Lung (tissue), 12 donors: Measurements from ENCODE around the gene SLC22A12. TPM values are rescaled to one million over a fixed set of nuclear protein-coding genes. Genes with fewer than 3 reads are reported as not detected.

Source experiments
- ATAC-seq: fragments of 200-7000 bp; cut with Tn5 transposase; one replicate; pipeline ENCODE4 v1.9.1; 2020; ENCODE audit warnings: moderate number of reproducible peaks; ENCODE audit not compliant: insufficient read depth, low FRiP score
- DNase-seq, 3 donors: peaks; one replicate each; pipeline ENCODE4 v3.0.0-alpha.2; 2013 to 2017
- H3K27ac ChIP-seq, 2 donors: one replicate each; pipeline ENCODE4 v1.5.1; 2013; ENCODE audit warnings: mild to moderate bottlenecking in 2 of 2, moderate library complexity in 2 of 2, control low read depth in 1 of 2, inconsistent platforms in 1 of 2, low read depth in 1 of 2, low read length in 1 of 2
- H3K27me3 ChIP-seq, 3 donors: one replicate each; pipeline ENCODE4 v1.5.1; 2013; ENCODE audit warnings: low read length in 2 of 3; ENCODE audit not compliant: control insufficient read depth in 3 of 3, insufficient read depth in 3 of 3
- H3K36me3 ChIP-seq, 4 donors: one replicate each; pipeline ENCODE4 v1.5.1; 2013; ENCODE audit warnings: low read length in 4 of 4, mild to moderate bottlenecking in 1 of 4, moderate library complexity in 1 of 4; ENCODE audit not compliant: control insufficient read depth in 4 of 4, insufficient read depth in 4 of 4
- H3K4me1 ChIP-seq, 5 donors: one replicate each; pipeline ENCODE4 v1.5.1; 2013; ENCODE audit warnings: low read length in 5 of 5, mild to moderate bottlenecking in 2 of 5, moderate library complexity in 1 of 5; ENCODE audit not compliant: control insufficient read depth in 5 of 5, insufficient read depth in 5 of 5
- H3K4me3 ChIP-seq: one replicate; pipeline ENCODE4 v1.5.1; 2013; ENCODE audit warnings: mild to moderate bottlenecking, control low read depth, moderate library complexity
- H3K9ac ChIP-seq, 2 donors: one replicate each; pipeline ENCODE4 v1.5.1; 2013; ENCODE audit warnings: low read length in 2 of 2, control low read depth in 1 of 2; ENCODE audit not compliant: insufficient read depth in 1 of 2
- H3K9me3 ChIP-seq, 4 donors: one replicate each; pipeline ENCODE4 v1.5.1; 2013; ENCODE audit warnings: low read length in 3 of 4, mild to moderate bottlenecking in 1 of 4, moderate library complexity in 1 of 4; ENCODE audit not compliant: control insufficient read depth in 4 of 4, insufficient read depth in 3 of 4
- WGBS, 2 donors: extraction: QIAGEN DNeasy Blood & Tissue Kit; methylation state at CpG; one replicate each; pipeline ENCODE4 v1.1.7; 2013; 5-methylcytosine and 5-hydroxymethylcytosine counted together
- polyA plus RNA-seq, 2 donors: library from polyadenylated mRNA; stranded (reverse); fragments of 200-250 nt; gene quantifications; one replicate each; pipeline ENCODE4 v1.2.1, GENCODE V29; 2013
- total RNA-seq, 2 donors: library from RNA; depleted of rRNA in 1 of 2; stranded (reverse); fragments of >200 nt in 1 of 2; gene quantifications; one replicate each; pipeline ENCODE4 v1.2.1, GENCODE V29; 2014 to 2021
- TF ChIP-seq, protein P1 (sequence below): IDR thresholded peaks from 2 replicates; pipeline ENCODE4 v1.5.1; 2012; ENCODE audit warnings: mild to moderate bottlenecking; ENCODE audit errors: control extremely low read depth, extremely low read depth
- donor health status: control.
- donor health status: control.
- donor health status: Bipolar disorder and iron deficiency.
- donor health status: healthy.
- donor health status: DM: yes; HTN: yes; CAD: no.

SLC22A12 gene
- total and polyA plus RNA-seq, 4 donors: not detected

DNA sequence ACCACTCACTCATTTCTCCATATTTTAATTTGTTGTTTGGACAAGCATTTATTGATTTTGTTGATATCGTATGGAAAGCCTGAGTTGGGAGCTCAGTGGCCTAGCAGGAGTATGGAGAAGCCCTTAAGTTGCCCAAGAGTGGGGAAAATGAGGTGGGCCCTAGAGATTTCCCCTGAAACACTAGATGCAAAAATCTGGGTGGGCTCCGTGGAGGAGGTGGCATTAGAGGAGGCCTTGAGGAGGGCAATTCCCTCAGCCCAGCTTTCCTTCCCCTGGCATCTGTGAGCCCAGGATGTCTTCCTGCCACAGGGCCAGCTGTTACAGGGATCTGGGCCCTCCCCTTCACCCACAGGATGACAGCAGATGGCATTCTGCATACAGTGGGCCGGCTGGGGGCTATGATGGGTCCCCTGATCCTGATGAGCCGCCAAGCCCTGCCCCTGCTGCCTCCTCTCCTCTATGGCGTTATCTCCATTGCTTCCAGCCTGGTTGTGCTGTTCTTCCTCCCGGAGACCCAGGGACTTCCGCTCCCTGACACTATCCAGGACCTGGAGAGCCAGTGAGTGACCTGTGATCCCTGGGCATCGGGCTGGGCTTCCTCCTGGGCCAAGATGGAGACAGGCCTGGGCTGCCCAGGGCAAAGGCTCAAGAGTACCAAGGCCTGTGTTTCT, 21.6 kb upstream of the SLC22A12 start:
- WGBS, 2 donors: 89 to 92% methylated on average over 8 of the region's 8 CpGs
- no peaks in the 10 kb centered on the region for H3K36me3 ChIP-seq
- no peak for ATAC-seq
- no peak overlapping the region for H3K9ac ChIP-seq
- peaks cover 0 to 16% (median 5%) of the 10 kb centered on the region in 5 donors for H3K4me1 ChIP-seq
- TF ChIP-seq, protein P1, sequence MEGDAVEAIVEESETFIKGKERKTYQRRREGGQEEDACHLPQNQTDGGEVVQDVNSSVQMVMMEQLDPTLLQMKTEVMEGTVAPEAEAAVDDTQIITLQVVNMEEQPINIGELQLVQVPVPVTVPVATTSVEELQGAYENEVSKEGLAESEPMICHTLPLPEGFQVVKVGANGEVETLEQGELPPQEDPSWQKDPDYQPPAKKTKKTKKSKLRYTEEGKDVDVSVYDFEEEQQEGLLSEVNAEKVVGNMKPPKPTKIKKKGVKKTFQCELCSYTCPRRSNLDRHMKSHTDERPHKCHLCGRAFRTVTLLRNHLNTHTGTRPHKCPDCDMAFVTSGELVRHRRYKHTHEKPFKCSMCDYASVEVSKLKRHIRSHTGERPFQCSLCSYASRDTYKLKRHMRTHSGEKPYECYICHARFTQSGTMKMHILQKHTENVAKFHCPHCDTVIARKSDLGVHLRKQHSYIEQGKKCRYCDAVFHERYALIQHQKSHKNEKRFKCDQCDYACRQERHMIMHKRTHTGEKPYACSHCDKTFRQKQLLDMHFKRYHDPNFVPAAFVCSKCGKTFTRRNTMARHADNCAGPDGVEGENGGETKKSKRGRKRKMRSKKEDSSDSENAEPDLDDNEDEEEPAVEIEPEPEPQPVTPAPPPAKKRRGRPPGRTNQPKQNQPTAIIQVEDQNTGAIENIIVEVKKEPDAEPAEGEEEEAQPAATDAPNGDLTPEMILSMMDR: no peak
- no peak overlapping the region for H3K4me3 ChIP-seq
- H3K9me3 ChIP-seq: no peaks in the 10 kb centered on the region
- no peak for DNase-seq
- H3K27me3 ChIP-seq: no peaks in the 10 kb centered on the region
- H3K27ac ChIP-seq: no peak overlapping the region

DNA sequence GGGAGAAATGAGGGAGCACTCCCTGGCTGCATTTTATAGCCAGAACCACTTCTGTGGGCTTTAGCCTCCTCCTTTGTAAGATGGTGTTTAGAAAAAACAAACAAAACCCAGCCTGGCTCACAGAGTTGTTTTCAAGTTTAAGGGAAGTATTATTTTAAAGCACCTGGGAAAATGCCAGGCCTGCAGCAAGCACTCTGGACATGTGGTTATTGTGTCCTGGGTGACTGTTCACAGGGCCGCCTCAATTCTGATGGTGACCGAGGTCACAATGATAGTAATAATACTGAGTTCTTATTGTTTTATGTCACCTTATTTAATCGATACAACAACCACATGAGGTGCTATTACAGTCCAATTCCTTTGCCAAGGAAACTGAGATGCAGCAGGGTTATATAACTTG, 20.7 kb upstream of the SLC22A12 start:
- no peak overlapping the region for H3K4me3 ChIP-seq
- no peak for DNase-seq
- no peak for ATAC-seq
- no peak overlapping the region for H3K27ac ChIP-seq
- H3K9ac ChIP-seq: no peak overlapping the region
- H3K27me3 ChIP-seq: peaks cover 0 to under 1% (median 0%) of the 10 kb centered on the region in 3 donors
- H3K36me3 ChIP-seq: no peaks in the 10 kb centered on the region
- 91 to 93% methylated on average over 3 of the region's 3 CpGs for WGBS, 2 donors
- TF ChIP-seq, protein P1: no peak
- H3K4me1 ChIP-seq: peaks cover 0 to 16% (median 5%) of the 10 kb centered on the region in 5 donors
- no peaks in the 10 kb centered on the region for H3K9me3 ChIP-seq

DNA sequence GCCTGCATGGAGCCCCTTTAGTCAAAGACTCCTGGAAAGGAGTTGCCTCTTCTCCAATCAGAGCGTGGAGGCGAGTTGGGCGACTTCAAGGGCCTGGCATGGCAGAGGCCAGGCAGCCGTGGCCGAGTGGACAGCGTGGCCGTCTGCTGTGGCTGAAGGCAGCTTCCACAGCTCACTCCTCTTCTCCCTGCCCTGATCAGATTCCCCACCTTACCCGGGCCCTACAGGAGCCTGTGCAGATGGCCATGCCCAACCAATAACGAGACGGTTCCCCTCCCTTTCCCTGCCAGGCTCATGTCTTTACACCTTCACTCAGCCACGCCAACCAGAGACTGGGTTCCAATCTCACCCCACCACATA, 20.0 kb upstream of the SLC22A12 start:
- TF ChIP-seq, protein P1: no peak
- H3K27ac ChIP-seq: no peak overlapping the region
- peaks cover 0 to 5% (median 0%) of the 10 kb centered on the region in 3 donors for H3K27me3 ChIP-seq
- H3K4me1 ChIP-seq: peaks cover 0 to 12% (median 5%) of the 10 kb centered on the region in 5 donors
- H3K36me3 ChIP-seq: no peaks in the 10 kb centered on the region
- WGBS, 2 donors: 92% methylated on average over 11 of the region's 11 CpGs
- no peak overlapping the region for H3K9ac ChIP-seq
- H3K4me3 ChIP-seq: no peak overlapping the region
- DNase-seq: no peak
- H3K9me3 ChIP-seq: no peaks in the 10 kb centered on the region
- ATAC-seq: no peak
